ENCODE results near the gene NPEPL1.

DNA sequence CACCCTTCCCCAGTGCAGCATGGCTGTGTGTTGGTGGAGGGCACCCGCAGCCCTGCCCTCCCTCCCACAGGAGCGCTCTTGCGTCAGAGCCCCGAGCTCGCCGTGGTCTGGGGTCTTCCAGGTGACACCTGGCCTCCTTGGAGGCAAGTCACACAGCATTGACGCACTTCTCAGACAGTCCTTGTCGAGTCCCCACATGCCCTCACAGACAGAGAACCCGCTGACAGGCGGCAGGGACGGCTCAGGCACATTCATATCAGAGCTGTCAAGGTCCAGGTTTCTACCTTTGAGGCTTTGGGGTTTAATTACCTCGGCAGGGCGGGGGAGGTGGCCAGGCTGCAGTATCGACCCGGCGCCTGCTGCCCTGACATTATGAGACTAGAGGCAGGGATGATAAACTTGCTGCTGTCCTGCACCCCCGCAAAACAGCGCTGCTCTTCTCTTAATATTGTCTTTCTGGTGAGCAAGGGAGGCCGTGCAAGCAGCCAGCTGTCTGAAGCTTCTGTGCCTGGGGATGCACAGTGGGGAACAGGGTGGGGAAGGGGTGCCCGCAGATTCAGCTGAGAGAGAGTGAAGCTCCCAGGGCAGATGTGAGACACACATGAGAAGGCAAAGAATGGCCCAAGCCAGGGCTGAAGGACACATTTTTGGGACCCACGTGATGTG lies 4.7 kb downstream of the NPEPL1 start:
- no peak for TF ChIP-seq ZNF274 (IDR thresholded peaks at IDR 0.05; ENCODE audit: low read depth, low read length)
- TF ChIP-seq SUZ12 (IDR thresholded peaks at IDR 0.05; ENCODE audit: extremely low read depth, insufficient read depth, insufficient read length), result no peak
- no peak for TF ChIP-seq YY1 (IDR thresholded peaks at IDR 0.05; ENCODE audit: insufficient read depth, insufficient read length)
